HepG2 (cell line): ENCODE results near the gene AXIN2. TPM values are rescaled to one million over a fixed set of nuclear protein-coding genes. Genes with fewer than 3 reads are reported as not detected.

Source experiments
- FOXM1 ChIP-seq: sonication (generic); formaldehyde crosslinking; IDR thresholded peaks from 2 replicates; pipeline ENCODE4 v1.5.0; 2020; ENCODE audit warnings: missing genetic modification reagents
- NRL ChIP-seq: sonication (generic); formaldehyde crosslinking; IDR thresholded peaks from 2 replicates; pipeline ENCODE4 v1.5.0; 2020; ENCODE audit warnings: missing genetic modification reagents, mild to moderate bottlenecking, moderate library complexity, borderline replicate concordance
- PHF21A ChIP-seq: sonication (generic); formaldehyde crosslinking; IDR thresholded peaks from 2 replicates; pipeline ENCODE4 v1.5.0; 2020; ENCODE audit warnings: mild to moderate bottlenecking, missing genetic modification reagents
- ZNF350 ChIP-seq: sonication (generic); formaldehyde crosslinking; IDR thresholded peaks from 2 replicates; pipeline ENCODE4 v1.4.0; 2020; ENCODE audit warnings: mild to moderate bottlenecking, low read depth, missing genetic modification reagents, borderline replicate concordance
- polyA plus RNA-seq, 8 experiments: library from polyadenylated mRNA; depleted of rRNA in 3 of 8; stranded (reverse) in 7 of 8; unstranded in 1 of 8; fragments of >200 nt; fragmentation: Illumina TruSeq in 4 of 8; extraction: Trizol in 4 of 8; gene quantifications; 2 replicates each; pipeline versions ENCODE4 v1.2.1 to v1.2.3, GENCODE V29; 2011 to 2016; ENCODE audit warnings: low read depth in 4 of 8, missing spikeins in 1 of 8, mixed read lengths in 1 of 8; ENCODE audit not compliant: insufficient read depth in 1 of 8
- total RNA-seq, 5 experiments: library from RNA; depleted of rRNA; stranded (reverse); fragments of >200 nt; fragmentation: Illumina TruSeq; extraction: Trizol; gene quantifications; 2 replicates each; pipeline ENCODE4 v1.2.3, GENCODE V29; 2016; ENCODE audit warnings: low read depth in 1 of 5
- TF ChIP-seq, protein P1 (sequence below): sonication (generic); formaldehyde crosslinking; conservative IDR thresholded peaks from 2 replicates; pipeline ENCODE4 v1.4.0; 2020; ENCODE audit warnings: missing genetic modification reagents
- TF ChIP-seq, protein P2 (sequence below): sonication (generic); formaldehyde crosslinking; IDR thresholded peaks from 2 replicates; pipeline ENCODE4 v1.4.0; 2020; ENCODE audit warnings: missing genetic modification reagents, borderline replicate concordance
- TF ChIP-seq, protein P3 (sequence below): sonication (generic); formaldehyde crosslinking; IDR thresholded peaks from 2 replicates; pipeline ENCODE4 v1.4.0; 2020; ENCODE audit warnings: missing genetic modification reagents

Gene AXIN2
- total and polyA plus RNA-seq, 2 of the 13 experiments (the other 11 are each of a cell fraction or from before 2014, with no cell fraction given) = 58.6 to 63.4 TPM

DNA sequence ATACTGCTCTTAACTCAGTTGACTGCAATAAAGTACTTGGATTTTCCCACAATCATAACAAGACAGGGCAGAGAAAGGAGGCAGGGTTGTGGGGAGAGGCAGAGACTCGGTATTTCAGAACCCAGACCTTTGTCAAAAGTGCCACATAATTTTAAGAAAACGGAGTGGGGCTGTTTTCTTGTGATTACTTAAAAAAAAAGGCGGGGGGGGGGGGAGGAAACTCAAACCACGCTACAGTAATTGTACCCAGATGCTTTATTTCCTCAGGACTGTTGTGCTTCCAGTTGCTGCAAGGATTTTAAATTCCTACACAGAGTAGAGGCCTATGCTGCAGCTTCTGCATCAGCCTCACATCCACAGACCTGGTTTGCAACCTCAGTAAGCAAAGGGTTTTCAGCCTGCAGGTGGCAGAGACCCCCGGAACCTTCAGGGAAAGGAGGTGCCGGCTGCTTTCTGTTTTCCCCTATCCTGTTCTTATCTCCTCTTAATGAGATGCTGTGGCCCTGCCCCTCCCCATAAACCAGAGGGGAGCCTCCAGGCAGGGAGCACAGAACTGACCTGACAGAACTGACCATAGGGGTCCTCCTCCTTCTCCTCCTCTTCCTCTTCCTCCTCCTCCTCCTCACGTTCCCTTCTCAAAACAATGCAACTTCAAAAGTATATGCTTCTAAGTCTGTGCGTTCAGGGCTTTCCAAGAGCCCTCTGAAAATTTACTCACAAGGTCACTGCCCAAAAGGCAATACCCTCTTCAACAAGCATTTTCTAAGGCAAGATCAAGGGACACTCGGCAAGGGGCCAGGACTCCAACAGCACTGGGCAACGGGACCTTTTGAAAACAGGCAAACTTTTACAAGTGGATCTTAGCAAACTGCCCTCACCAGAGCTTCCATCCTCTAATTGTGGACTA lies 7.5 kb downstream of the AXIN2 start (continued):
- TF ChIP-seq, protein P1, sequence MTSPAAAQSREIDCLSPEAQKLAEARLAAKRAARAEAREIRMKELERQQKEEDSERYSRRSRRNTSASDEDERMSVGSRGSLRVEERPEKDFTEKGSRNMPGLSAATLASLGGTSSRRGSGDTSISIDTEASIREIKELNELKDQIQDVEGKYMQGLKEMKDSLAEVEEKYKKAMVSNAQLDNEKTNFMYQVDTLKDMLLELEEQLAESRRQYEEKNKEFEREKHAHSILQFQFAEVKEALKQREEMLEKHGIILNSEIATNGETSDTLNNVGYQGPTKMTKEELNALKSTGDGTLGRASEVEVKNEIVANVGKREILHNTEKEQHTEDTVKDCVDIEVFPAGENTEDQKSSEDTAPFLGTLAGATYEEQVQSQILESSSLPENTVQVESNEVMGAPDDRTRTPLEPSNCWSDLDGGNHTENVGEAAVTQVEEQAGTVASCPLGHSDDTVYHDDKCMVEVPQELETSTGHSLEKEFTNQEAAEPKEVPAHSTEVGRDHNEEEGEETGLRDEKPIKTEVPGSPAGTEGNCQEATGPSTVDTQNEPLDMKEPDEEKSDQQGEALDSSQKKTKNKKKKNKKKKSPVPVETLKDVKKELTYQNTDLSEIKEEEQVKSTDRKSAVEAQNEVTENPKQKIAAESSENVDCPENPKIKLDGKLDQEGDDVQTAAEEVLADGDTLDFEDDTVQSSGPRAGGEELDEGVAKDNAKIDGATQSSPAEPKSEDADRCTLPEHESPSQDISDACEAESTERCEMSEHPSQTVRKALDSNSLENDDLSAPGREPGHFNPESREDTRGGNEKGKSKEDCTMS (CRISPR knock-in tag) = no peak
- TF ChIP-seq PHF21A (CRISPR knock-in tag) = no peak
- TF ChIP-seq, protein P2, sequence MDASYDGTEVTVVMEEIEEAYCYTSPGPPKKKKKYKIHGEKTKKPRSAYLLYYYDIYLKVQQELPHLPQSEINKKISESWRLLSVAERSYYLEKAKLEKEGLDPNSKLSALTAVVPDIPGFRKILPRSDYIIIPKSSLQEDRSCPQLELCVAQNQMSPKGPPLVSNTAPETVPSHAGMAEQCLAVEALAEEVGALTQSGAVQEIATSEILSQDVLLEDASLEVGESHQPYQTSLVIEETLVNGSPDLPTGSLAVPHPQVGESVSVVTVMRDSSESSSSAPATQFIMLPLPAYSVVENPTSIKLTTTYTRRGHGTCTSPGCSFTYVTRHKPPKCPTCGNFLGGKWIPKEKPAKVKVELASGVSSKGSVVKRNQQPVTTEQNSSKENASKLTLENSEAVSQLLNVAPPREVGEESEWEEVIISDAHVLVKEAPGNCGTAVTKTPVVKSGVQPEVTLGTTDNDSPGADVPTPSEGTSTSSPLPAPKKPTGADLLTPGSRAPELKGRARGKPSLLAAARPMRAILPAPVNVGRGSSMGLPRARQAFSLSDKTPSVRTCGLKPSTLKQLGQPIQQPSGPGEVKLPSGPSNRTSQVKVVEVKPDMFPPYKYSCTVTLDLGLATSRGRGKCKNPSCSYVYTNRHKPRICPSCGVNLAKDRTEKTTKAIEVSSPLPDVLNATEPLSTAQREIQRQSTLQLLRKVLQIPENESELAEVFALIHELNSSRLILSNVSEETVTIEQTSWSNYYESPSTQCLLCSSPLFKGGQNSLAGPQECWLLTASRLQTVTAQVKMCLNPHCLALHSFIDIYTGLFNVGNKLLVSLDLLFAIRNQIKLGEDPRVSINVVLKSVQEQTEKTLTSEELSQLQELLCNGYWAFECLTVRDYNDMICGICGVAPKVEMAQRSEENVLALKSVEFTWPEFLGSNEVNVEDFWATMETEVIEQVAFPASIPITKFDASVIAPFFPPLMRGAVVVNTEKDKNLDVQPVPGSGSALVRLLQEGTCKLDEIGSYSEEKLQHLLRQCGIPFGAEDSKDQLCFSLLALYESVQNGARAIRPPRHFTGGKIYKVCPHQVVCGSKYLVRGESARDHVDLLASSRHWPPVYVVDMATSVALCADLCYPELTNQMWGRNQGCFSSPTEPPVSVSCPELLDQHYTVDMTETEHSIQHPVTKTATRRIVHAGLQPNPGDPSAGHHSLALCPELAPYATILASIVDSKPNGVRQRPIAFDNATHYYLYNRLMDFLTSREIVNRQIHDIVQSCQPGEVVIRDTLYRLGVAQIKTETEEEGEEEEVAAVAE (CRISPR knock-in tag) = no peak
- TF ChIP-seq, protein P3, sequence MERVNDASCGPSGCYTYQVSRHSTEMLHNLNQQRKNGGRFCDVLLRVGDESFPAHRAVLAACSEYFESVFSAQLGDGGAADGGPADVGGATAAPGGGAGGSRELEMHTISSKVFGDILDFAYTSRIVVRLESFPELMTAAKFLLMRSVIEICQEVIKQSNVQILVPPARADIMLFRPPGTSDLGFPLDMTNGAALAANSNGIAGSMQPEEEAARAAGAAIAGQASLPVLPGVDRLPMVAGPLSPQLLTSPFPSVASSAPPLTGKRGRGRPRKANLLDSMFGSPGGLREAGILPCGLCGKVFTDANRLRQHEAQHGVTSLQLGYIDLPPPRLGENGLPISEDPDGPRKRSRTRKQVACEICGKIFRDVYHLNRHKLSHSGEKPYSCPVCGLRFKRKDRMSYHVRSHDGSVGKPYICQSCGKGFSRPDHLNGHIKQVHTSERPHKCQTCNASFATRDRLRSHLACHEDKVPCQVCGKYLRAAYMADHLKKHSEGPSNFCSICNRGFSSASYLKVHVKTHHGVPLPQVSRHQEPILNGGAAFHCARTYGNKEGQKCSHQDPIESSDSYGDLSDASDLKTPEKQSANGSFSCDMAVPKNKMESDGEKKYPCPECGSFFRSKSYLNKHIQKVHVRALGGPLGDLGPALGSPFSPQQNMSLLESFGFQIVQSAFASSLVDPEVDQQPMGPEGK (CRISPR knock-in tag) = no peak
- TF ChIP-seq FOXM1 (CRISPR knock-in tag) = no peak
- no peak for TF ChIP-seq ZNF350
- TF ChIP-seq NRL (CRISPR knock-in tag) = no peak
